GM19455 (cell line): Measurements from ENCODE around the gene TNIK.

Experiments
- ATAC-seq: cut with Tn5 transposase; IDR thresholded peaks from one replicate; pipeline ENCODE4 v1.9.1; 2021; ENCODE audit not compliant: unreplicated experiment

TNIK gene

GRCh38 chr3:171200750-171201088, 259.5 kb downstream of the TNIK start:
- ATAC-seq, result no peak

- ATAC-seq, result no peak
Observed at GRCh38 chr3:171200052-171200749, 260.0 kb downstream of the TNIK start.

- no peak for ATAC-seq
Observed at GRCh38 chr3:171199473-171199829, 260.8 kb downstream of the TNIK start.

- ATAC-seq, result no peak
Observed at GRCh38 chr3:171198781-171199472, 261.3 kb downstream of the TNIK start.

GRCh38 chr3:171195686-171196085, 264.5 kb downstream of the TNIK start:
- ATAC-seq, result no peak

GRCh38 chr3:171194965-171195364, 265.2 kb downstream of the TNIK start:
- no peak for ATAC-seq

GRCh38 chr3:171193693-171194092, 266.5 kb downstream of the TNIK start:
- ATAC-seq, result no peak

GRCh38 chr3:171192176-171192854, 267.9 kb downstream of the TNIK start:
- ATAC-seq, result no peak

- no peak for ATAC-seq
Observed at GRCh38 chr3:171190668-171191067, 269.5 kb downstream of the TNIK start.

- ATAC-seq, result peak; percentile 62
Observed at GRCh38 chr3:171189394-171190080, 270.7 kb downstream of the TNIK start.

GRCh38 chr3:171187706-171188290, 272.4 kb downstream of the TNIK start:
- no peak for ATAC-seq

- ATAC-seq, result no peak
Observed at GRCh38 chr3:171186817-171187500, 273.2 kb downstream of the TNIK start.

- no peak for ATAC-seq
Observed at GRCh38 chr3:171186383-171186782, 273.8 kb downstream of the TNIK start.

GRCh38 chr3:171185959-171186358, 274.2 kb downstream of the TNIK start:
- no peak for ATAC-seq

- ATAC-seq, result peak; percentile 73
Observed at GRCh38 chr3:171184372-171184771, 275.8 kb downstream of the TNIK start.

- ATAC-seq, result no peak
Observed at GRCh38 chr3:171183042-171183441, 277.2 kb downstream of the TNIK start.

- ATAC-seq, result no peak
Observed at GRCh38 chr3:171181907-171182690, 278.1 kb downstream of the TNIK start.

- no peak for ATAC-seq
Observed at GRCh38 chr3:171178714-171179113, 281.5 kb downstream of the TNIK start.

- no peak for ATAC-seq
Observed at GRCh38 chr3:171177553-171177952, 282.7 kb downstream of the TNIK start.

GRCh38 chr3:171177056-171177455, 283.1 kb downstream of the TNIK start:
- ATAC-seq, result no peak
